ENCODE measurements around the gene PNMA6E. TPM values are rescaled to one million over a fixed set of nuclear protein-coding genes. Genes with fewer than 3 reads are reported as not detected.
A peak's percentile ranks its signal among the peaks of the same experiment; 100 is the strongest.

Gene PNMA6E
- total and polyA plus RNA-seq, 11 donors, result not detected

DNA sequence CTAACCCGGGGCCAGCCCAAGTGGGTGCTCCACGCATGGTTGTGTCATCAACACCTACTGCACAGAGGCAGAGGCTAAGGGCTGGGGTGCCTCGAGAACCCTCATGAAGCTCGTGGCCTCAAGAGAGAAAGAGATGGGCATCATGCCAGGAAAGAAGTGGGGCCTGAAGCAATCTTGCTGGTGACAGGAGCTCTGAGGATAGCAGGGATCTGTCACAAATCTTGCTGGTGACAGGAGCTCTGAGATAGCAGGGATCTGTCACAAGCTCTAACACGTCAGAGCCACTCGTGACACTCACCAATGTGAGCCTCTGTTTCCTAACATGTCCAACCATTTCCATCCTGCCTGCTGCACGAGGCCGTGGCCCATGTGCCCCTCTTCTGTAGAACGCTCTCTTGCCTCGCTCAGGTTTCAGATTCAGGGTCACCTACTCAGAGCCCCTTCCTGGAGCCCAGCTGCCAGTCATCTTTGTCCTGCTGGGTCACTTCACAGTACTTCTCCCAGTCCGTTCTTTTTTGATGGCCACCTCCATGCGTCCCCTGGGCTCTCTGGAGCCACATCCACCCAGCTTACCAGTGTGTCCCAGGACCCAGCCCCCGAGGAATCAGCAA is 21.1 kb downstream of the PNMA6E start:
- peak in 1 of 5 donors; percentile 45 for DNase-seq
- TF ChIP-seq, protein P1, sequence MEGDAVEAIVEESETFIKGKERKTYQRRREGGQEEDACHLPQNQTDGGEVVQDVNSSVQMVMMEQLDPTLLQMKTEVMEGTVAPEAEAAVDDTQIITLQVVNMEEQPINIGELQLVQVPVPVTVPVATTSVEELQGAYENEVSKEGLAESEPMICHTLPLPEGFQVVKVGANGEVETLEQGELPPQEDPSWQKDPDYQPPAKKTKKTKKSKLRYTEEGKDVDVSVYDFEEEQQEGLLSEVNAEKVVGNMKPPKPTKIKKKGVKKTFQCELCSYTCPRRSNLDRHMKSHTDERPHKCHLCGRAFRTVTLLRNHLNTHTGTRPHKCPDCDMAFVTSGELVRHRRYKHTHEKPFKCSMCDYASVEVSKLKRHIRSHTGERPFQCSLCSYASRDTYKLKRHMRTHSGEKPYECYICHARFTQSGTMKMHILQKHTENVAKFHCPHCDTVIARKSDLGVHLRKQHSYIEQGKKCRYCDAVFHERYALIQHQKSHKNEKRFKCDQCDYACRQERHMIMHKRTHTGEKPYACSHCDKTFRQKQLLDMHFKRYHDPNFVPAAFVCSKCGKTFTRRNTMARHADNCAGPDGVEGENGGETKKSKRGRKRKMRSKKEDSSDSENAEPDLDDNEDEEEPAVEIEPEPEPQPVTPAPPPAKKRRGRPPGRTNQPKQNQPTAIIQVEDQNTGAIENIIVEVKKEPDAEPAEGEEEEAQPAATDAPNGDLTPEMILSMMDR (IDR thresholded peaks at IDR 0.05), result no peak
- TF ChIP-seq POLR2A (IDR thresholded peaks at IDR 0.05), result no peak
- WGBS, 4 donors, result 40 to 64% (median 49%) methylated on average over 13 of the region's 13 CpGs
- Histone ChIP-seq H3K27ac (peak overlapping the region in 3 of 12 donors; percentile 30 to 49 (median 39)), H3K4me1 (peaks cover 0 to 7% (median 0%) of the 10 kb centered on the region in 12 donors), H3K36me3 (no peaks in the 10 kb centered on the region), H3K4me3 (no peak overlapping the region), H3K27me3 (peaks cover 0 to 14% (median 0%) of the 10 kb centered on the region in 9 donors), H3K9me3 (peaks cover 0 to 8% (median 0%) of the 10 kb centered on the region in 12 donors)
- intact Hi-C loops (cut with DNase I), result no loop called here
- peak; percentile 58 to 79 (median 70) for ATAC-seq

DNA sequence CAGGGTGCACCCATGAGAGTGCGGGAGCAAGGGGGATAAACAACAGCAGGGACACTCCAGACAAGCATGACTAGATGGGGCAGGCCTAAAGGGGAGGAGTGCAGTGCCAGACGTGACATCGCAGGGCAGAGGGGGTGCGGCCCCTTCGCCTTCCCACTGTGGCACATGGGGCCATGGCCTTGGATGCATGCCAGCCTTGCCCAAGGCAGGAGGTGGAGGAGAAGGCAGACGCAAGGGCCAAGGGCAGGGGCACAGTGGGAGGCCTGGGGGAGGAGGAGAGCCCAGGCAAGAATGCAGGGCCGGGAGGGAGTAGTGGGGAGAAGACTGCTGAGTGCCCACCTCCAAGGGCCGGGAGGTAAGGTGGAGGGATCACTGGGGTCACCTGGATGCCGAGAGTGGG is 21.6 kb downstream of the PNMA6E start:
- Histone ChIP-seq H3K4me1 (peaks cover 0 to 7% (median 0%) of the 10 kb centered on the region in 12 donors), H3K9me3 (peaks cover 0 to 8% (median 0%) of the 10 kb centered on the region in 12 donors), H3K4me3 (no peak overlapping the region), H3K27me3 (peaks cover 0 to 16% (median 0%) of the 10 kb centered on the region in 9 donors), H3K27ac (no peak overlapping the region), H3K36me3 (no peaks in the 10 kb centered on the region)
- DNase-seq (no peak), ATAC-seq (peak in 1 of 4 donors; percentile 8)
- 72 to 81% (median 77%) methylated on average over 9 of the region's 9 CpGs for whole genome bisulfite sequencing, 4 donors
- intact Hi-C loops (cut with DNase I), result no loop called here
- no peak for TF ChIP-seq POLR2A (IDR thresholded peaks at IDR 0.05)
- TF ChIP-seq, protein P1 (IDR thresholded peaks at IDR 0.05), result no peak

DNA sequence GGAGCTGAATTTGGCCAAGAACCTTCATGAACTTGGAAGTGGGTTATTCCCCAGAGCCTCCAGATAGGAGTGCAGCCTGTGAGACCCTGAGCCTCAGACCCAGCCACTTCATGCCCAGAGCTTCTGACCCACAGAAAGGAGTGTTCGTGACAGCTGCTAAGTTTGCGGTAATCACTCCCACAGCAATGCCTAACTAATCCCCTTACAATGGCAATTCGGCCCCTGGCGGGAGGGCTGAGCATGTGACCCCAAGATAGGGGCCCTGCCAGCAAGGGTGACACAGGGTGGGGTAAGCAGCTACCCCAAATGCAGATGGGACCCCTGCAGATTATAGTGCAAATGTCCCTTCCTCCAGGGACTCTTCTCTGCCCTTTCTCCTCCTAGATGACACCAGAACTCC is 22.5 kb downstream of the PNMA6E start:
- no peak for TF ChIP-seq POLR2A (IDR thresholded peaks at IDR 0.05)
- TF ChIP-seq, protein P1 (IDR thresholded peaks at IDR 0.05), result no peak
- no peak for DNase-seq
- peaks cover 0 to 16% (median 0%) of the 10 kb centered on the region in 9 donors for H3K27me3 ChIP-seq
- WGBS, 4 donors, result 70 to 96% (median 87%) methylated on average over 4 of the region's 4 CpGs
- ATAC-seq, result no peak
- H3K4me3 ChIP-seq, result no peak overlapping the region
- peaks cover 0 to 8% (median 0%) of the 10 kb centered on the region in 12 donors for H3K9me3 ChIP-seq
- H3K4me1 ChIP-seq, result peaks cover 0 to 7% (median 0%) of the 10 kb centered on the region in 12 donors
- no peaks in the 10 kb centered on the region for H3K36me3 ChIP-seq
- intact Hi-C loops (cut with DNase I), result no loop called here
- no peak overlapping the region for H3K27ac ChIP-seq

DNA sequence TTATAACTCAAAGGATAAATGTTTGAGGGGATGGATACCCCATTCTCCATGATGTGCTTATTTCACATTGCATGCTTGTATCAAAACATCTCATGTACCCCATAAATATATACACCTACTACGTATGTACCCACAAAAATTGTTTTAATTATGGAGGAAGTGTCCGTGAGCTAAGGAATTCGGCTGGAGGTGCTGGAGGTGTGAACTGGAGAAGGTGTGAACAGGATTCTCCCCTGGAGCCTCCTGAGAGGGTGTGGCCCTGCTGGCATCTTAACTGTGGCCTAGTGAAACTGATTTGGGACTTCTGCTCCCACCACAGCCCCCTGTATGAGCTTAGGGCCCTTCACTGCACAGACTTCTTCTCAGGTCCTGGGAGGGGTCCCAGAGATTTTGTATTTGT is 23.4 kb downstream of the PNMA6E start:
- Histone ChIP-seq H3K27ac (no peak overlapping the region), H3K9me3 (peaks cover 0 to 8% (median 0%) of the 10 kb centered on the region in 12 donors), H3K36me3 (no peaks in the 10 kb centered on the region), H3K4me3 (no peak overlapping the region), H3K4me1 (peaks cover 0 to 7% (median 0%) of the 10 kb centered on the region in 12 donors), H3K27me3 (peaks cover 0 to 16% (median 0%) of the 10 kb centered on the region in 9 donors)
- ATAC-seq (no peak), DNase-seq (no peak)
- 74 to 85% (median 83%) methylated on average over 3 of the region's 3 CpGs for WGBS, 4 donors
- intact Hi-C loops (cut with DNase I), result no loop called here
- TF ChIP-seq, protein P1 (IDR thresholded peaks at IDR 0.05), result no peak
- no peak for TF ChIP-seq POLR2A (IDR thresholded peaks at IDR 0.05)
